ENCODE data around the gene RCSD1.

The RCSD1 gene

DNA sequence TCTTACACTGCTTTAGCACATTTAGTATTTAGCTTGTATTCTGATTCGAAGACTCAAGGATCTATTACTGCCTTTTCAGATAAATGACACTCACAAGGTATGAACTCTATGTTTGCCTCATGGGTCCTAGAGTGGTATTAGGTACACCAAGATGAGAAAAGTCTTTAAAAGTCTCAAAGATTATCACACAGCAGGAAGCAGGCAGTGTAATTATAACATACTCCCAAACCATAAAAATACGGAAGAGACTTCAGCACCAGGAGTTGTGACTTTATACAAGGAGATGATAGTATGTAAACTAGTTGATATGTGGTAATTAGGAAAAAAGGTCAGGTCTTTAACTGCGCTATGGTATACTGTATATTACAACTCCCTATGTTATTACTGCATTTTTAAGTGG is 11.2 kb upstream of the RCSD1 start:
- no peak for DNase-seq

DNA sequence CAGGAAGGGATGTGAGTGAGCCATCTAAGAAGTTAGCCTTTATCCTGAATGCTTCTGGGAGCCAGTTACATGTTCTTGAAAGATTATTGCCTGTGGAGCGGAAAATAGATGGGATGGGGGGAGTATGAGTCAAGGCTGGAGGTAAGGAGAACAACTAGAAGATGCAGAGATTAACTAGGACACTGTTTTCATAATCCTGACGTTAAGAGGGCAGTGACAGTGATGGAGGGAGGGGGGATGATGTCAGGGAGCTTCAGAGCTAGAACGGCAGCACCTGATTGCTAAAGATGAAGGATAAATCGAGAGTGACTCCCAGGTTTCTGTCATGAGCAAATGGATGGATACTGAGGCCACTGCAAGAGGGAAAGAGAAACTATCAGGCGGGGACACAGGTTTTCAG is 10.0 kb upstream of the RCSD1 start:
- DNase-seq = no peak

DNA sequence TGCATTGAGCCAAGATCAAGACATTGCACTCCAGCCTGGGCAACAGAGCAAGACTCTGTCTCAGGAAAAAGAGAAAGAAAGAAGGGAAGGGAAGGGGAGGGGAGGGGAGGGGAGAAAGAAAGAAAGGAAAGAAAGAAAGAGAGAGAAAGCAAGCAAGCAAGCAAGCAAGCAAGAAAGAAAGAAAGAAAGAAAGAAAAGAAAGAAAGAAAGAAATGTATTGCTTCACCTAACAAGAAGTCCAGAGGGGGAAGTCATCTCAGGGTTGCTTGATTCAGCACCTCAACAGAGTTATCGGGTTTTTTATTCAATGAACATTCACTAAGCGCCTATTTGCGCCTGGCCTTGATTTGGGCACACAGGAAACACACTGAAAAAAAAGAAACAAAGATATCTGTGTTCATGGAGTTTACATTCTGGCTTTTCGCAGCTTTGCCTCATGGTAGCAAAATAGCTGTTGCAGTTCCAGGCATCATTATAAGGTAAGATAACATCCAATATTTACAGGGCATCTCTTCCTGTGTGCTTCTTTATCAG is 8.2 kb upstream of the RCSD1 start:
- DNase-seq = peak in 1 of 2 donors; percentile 30

DNA sequence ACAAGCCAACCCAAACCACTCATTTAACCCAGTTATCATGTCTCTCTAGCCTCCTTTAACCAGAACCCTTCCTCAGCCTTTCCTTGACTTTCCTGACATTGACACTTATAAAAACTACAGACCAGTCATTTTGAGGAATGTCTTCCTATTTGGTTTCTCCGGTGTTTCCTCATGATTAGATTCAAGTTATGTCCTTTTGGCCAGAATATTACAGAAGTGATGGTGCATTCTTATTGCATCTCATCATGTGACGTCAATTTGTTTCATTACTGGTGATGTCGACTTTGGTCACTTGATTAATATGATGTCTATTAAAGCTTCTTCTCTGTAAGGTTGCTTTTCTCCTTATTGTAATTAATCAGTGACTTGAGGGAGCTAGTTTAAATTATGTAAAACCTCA is 6.1 kb upstream of the RCSD1 start:
- DNase-seq = no peak

DNA sequence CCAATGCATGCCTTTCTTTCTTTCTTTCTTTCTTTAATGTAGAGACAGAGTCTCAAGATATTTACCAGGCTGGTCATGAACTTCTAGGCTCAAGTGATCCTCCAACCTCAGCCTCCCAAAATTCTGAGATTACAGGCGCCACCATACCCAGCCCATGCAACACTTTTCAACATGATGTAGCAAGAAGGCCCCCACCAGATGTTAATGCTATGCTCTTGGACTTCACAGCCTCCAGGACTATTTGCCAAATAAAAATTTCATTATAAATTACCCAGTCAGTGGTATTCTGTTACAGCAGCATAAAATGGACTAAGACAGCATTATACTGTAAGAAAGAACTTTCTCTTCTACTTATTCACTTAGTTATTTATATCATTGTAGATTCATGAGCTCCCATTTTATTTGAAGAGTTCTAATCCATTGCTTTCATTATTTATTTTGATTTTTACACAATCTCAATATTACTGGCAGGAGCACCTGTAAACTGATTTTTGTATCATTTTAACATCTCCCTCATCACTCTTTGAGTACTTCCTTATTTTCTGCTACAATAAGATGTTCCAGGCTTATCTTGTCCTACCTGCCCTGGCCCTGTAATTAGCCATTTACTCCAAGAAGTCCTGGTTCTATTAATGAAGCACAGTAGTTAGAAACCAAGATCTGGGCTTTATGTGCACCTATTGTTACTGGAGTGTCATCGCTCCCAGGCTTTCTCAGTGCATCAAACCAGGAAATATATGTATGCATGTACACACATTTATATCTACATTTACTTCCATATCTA is 4.8 kb upstream of the RCSD1 start:
- no peak for DNase-seq

DNA sequence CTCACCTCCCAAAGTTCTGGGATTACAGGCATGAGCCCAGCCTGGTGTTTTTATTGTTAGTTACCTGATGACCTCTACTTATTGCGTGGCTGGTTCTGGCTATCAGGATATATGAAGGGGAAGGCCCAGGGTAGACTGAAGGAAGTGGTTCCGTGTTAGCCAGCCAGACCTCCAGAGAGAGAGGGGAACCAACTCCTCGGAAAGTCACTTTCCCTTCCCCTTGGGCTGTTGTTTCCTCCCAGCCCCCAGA is 2.5 kb upstream of the RCSD1 start:
- DNase-seq = peak in 1 of 2 donors; percentile 35

DNA sequence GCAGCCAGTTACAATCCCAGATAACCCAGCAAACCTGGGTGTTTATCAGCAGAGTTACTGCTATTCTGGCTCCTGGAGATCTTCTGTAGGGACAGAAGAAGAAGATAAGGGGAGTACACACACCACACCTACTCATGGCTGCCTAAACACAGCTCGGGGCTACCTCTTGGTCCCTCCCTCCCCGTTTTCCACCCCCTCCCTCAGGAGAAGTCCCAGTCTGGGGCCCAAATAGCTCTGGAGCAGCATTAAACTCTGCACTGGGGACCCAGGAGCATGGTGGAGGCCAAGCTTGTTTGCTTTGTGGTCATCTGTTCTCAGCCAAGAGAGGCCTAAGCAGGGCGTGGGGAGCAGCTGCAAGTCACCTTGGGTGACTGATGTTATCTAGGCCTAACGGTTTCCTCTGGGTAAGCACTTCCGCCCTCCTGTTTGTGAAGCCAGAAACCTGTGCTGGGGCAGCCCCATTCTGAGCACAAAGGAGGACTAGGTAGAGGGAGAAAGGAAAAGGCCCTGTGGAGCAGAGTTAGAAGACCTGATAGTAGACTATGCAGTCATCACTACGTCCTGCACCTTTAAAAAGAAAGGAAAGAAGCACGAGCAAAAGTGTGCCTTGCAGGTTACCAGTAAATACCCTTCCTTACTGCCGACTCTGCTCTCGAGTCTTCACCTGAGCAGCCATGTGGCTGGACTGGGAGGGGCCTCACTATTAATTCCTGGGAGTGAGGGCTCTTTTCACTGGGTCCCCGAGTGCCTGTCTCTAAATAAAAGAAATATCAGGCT is 2.0 kb upstream of the RCSD1 start:
- DNase-seq = peak; percentile 68 to 84

DNA sequence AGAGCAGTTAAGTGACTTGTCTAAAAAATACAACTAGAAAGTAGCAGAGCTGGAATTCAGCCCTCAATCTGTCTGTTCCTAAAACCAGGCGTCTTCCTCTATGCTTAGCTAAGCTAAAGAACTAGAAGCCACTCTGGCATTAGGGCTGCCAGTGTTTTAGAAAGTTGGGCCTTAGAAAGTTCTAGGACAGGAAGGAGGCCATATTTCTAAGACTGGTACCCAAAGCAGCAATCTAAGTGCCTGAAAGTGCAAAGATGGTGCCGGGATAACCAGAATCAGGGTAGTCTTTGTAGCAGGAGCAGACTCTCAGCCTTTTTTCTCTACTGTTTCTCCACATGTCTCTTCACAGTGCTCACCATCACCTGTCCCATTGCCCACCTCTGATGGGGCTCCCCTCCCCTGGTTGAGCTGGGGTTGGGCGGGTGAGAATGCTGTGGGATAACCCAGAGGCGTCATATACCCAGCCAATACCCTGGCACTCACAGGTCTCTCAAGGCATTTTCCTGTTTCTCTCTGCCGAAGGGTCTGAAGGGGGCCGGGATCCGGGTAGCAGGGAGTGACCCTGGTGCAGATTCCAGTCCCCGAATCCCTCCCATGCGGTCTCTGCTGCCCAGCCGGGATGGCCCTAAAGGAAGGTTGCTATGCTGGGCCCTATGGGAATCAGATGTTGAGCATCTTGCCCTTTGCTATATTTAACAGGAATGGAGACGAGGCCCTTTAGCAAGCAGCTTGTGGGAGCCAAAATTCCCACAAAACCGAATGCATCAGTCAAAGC is 1.1 kb upstream of the RCSD1 start:
- no peak for DNase-seq

DNA sequence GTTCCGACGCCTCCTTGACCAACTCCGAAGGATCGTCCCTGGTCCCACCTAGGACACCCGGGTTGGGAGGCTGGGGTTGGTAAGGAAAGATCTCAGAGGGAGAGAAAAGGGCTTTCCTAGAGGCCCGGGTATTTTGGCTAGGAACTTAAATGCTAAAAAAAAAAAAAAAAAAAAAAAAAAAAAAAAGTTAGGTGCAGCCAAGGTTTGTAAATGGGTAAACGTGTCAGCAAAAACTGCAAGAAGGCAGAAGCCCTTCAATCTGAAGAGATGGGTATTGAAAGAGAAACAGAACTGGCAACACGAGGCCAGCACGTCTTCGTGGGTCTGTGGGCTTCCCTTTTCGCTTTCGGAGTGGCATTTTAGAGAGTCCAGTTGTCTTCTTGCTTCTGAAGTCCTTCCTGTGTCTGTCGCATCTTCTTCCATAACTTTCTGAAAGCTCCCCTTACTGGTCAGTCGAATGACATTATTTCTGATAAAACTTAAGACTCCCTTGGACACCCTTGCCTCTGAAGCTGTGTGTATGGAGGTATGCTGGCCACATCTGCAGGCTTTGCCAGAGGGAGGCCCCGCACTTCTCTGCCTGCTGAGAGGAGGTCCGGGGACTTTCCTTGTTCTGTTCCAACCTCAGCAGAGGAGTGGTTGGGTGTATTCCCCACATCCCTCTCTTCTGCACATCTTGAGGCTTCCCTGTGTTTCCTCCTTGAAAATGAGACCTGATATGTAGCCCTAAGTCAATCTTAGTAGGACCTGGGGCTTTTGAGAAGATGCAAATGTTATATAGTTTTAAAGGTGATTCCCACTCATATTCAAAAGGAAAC is 745 bp downstream of the RCSD1 start:
- DNase-seq = peak; percentile 31 to 51

DNA sequence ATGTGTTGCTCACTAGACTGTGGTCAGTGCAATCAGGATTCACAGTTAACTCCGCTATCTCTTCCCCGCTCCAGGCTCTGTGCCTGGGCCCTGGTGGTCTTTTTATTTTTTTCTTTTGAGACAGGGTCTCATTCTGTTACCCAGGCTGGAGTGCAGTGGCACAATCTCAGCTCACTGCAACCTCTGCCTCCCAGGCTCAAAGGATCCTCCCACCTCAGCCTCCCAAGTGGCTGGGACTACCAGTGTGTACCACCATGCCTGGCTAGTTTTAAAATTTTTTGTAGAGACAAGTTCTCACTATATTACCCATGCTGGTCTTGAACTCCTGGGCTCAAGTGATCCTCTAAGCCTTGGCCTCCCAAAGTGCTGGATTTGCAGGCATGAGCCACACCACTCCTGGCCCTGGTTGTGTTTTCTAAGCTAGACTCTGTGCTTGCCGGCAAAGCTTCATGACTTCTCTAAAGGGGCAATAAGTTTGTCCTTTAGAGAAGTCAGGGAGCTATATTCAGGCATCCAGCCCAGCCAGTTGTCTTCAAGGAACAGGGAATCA is 1.4 kb downstream of the RCSD1 start:
- DNase-seq = no peak

DNA sequence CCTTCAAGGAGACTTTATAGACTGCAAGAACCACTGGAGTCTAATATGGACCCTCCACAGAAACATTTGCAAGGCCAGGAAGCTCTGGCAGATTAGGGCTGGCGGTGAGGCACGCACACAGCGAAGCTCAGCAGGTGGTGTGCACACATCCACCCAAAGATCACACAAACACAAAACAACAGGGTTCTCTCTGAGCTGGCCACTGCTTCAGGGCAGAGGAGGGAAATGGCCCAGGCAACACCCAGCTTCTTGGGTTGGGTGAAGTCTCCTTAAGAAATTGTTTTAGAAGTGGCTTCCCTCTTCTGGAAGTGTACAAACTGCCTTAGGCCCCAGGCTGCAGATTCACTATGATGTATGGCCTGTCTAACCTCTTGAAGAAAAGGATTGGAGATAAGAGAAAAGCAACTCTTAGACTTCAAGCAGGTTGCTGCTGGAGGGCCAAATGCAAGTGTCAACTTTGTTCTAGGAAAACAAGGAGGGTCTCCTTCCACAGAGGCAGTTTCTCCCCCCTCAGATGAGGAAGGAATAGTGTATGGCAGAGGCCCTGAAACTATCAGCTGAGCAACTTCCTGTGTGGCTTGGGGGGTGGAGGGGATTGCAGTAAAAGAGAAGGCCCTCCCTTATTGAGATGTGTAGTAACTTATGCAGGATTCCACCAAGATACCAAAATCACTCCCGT is 2.0 kb downstream of the RCSD1 start:
- peak in 1 of 2 donors; percentile 46 for DNase-seq

DNA sequence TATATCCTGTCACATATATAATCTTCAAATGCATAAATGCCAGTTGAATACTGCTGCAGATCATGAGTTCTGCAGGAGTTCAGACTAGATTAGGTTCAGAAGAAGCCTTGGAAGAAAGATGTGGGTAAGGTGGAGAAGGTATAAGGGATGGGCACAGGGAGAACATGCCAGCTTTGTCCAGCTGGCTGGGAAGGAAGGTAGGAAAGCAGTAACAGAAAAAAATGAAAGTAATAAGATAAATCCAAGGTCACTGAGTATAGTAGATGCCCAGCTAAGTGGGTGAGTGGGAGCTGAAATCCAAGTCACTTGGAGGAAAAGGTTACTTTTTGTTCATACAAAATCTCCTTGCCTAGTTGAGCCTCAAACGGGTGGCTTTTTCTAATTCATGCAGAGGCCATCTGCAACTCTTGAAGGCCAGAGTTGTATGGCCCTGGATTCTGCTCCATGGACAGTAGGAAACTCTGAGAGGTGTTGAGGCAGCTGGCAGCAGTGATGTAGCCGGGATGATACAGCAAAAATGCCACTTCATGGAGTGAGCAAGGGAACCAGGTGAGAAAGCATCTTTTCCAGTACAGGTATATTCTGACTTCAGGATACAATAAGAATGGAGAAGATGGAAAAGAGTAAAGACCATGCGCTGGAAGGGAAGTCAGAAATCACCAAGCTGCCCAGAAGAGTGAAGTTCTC is 3.4 kb downstream of the RCSD1 start:
- DNase-seq = no peak

DNA sequence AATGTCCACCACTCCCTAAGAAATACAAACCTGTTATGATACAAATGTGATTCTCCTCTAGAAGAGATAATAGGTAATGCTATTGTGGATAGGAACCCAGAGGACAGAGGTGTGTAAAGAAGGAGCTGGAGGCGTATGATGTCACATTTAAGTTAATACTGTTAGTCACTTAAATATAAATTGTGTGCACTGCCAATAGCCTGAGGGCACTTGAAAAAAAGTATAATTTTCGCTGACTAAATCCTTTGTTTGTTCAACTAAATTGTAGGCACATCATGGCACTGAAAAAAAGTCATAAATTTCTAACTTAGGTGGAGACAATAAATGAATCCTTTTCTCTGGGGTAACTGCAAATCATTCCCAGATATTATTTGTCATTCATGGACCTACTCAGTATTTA is 4.4 kb downstream of the RCSD1 start:
- no peak for DNase-seq

DNA sequence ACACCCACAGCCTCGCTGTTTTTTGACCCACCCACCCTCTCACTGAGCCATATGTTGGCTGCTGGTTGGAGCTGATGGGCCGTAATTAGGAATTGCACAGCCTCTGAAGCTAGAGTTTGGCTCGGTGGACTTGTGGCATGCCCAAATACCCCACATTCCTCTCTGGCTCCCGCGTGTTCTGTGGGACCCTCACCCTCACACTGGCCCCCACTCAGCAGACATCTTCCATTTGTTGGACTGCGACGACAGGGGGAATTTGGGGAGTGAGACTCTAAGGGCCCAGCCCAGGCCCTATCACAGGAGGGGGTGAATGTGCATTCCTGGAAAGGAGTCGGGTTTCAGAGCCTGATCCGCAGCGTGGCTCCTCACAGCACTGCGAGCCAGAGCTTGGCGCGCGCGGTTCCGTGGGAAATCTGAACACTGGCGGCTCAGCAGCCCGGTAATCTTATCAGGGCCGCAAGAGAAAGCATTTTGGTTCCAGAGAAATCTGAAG is 5.2 kb downstream of the RCSD1 start:
- DNase-seq = no peak

DNA sequence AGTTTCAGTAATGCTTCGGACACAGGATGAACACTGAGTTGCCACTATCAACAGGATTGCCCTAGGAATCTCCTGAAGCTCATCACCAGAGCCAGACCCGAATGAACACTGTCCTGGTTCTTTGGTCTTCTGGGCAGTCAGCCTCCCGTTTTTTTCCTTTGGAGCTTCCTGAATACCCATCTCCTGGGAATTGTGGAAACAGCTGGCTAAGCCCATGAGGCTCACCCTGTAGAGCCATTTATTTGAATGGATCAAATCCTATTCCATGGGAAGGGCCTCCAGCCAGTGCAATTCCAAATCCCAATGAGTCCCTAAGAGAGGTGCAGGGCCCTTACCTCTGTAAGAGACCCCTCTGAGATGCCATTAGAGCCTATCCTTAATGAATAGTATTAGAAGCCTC is 5.9 kb downstream of the RCSD1 start:
- no peak for DNase-seq

DNA sequence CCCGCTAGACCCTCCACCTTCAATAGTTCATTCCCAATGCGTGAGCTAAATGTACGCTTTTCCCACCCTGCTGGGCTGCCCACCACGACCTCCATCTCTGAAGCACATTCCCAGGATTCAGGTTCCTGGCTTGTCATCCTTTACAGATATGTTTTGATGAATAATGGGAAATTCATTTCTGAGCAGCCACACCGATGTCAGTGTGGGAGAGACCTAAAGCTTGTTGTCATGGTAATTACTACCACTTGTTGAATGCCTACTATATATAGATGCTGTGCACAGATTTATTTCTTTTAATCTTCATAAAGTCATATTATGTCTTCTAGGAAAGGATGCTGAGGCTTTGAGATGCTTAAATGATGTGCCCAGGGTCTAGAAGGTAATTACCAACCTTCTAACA is 8.0 kb downstream of the RCSD1 start:
- DNase-seq = no peak

DNA sequence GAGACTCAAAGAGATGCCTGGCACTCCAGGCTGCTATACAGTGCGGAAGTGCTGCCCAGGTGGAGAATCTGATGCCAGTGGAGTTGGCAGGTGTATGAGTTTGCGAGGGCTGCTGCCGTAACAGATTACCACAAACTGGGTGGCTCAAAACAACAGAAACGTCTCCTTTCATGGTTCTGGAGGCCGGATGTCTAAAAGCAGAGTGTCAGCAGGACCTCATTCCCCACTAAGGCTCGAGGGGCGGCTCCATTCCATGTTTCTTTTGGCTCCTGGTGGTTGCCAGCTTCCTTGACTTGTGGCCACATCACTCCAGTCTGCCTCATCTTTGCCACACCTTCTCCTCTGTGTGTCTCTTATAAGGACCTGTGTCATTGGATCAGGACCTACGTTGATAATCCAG is 10.0 kb downstream of the RCSD1 start:
- DNase-seq = no peak

DNA sequence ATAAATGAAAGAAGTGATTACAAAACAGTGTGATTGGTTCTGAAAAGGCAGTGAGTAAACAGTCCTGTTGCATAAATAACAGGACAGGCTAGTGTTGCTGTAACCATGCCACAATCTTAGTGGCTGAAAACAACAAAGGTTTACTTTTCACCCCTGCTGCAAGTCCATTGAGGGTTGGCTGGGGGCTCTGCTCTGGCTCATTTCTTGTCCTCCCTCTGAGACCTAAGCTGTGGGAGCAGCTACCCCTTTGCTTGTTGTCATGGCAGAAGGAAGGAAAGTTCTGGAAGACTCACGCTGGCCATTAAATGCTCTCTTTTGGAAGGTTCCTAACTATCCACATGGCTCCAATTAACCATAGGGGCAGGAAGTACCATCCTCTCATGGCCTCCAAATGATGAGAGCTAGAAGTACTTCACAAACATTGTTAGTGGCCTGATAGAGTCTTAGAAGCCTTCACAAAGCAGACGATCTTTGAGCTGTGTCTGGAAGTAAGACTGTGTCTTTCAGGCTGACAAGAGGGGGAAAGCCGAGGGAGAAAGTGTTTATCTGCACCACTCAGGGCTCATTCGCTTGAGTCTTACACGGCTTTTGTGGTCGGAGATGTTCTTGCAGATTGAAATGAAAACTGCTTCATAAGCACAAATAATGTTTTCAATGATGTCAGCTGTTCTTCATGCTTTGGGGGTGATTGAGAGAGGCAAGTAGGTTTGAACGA is 11.9 kb downstream of the RCSD1 start:
- DNase-seq = peak in 1 of 2 donors; percentile 57

DNA sequence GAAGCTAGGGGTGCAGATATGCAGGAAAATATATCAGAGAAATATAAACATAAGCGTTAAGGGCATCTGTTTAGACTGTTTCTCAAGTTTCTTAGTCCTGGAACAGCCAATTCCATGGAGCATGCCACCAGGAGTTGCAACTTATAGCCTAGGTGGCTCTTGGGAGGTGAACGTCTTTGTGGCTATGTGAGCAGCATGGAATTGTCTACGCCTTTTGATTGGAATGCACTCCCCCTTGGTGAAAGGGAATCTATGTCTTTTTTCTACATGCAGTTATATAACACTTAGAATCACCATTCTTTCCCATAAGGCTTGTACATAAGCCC is 12.4 kb downstream of the RCSD1 start:
- DNase-seq = no peak

DNA sequence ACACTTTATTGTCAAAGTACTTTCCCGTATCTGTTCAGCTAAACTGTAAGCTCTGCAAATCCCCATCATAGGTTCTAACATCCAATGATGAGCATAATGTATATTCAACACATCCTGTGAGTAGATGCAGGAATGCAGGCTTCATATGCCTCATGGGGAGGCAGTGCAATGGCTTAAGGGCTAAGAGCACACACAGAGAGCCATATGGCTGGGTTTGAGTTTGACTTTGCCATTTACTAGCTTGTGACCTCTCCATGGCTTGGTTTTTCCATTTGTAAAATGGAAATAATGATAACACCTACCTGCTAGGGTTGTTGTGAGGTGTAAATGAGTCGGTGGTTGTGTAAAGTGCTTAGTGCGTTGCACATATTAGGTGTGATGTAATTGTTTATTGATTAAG is 13.4 kb downstream of the RCSD1 start:
- no peak for DNase-seq

DNA sequence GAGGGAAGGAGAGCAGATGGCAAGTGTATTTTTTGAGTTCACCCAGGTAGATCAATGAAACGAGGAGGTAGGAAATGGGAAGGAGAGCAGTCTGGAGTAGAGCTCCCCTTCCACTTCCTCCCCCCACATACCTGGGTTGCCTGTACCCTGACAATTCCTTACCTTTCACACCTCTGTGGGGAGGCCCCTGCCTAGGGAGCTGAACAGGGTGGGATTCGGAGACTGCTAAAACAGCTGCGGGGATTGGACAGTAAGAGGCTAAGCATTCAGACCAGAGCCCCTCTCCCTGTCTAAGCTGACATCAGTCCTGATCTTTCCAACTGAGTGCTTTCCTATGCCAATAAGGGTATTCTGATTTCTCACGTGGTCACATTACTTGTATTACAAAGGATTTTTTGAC is 14.5 kb downstream of the RCSD1 start:
- no peak for DNase-seq

Data from CD4-positive, alpha-beta T cell treated with Interferon alpha-2 for 1 hour (primary cell).